NCI-H2227 (cell line): Measurements from ENCODE around the gene ERC2.

Experiments
- DNase-seq: peaks from one replicate; lab custom pipeline; 2025; ENCODE audit not compliant: unreplicated experiment; lab: John Stamatoyannopoulos, UW

The ERC2 gene

GRCh38 chr3:55636300-55637195 is 831.7 kb downstream of the ERC2 start:
- no peak for DNase-seq

DNA sequence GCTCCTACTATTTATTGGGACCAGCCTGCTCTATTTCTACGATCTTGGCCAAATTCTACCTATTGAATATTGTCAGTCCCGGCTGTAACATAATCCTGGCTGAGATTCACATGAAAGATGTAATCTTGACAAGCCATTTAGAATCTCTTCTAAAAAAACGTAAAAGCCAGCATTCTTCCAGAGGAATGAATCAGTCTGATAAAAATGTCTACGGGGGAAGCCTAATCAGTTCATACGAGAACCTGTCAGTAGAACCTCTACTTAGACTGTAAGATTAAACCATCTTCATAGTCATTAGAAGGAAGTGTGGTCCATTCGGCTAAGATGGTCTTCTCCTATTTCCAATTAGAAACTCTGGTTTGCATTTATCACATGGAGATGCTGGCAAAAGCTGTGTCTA is 833.9 kb downstream of the ERC2 start:
- DNase-seq = no peak

DNA sequence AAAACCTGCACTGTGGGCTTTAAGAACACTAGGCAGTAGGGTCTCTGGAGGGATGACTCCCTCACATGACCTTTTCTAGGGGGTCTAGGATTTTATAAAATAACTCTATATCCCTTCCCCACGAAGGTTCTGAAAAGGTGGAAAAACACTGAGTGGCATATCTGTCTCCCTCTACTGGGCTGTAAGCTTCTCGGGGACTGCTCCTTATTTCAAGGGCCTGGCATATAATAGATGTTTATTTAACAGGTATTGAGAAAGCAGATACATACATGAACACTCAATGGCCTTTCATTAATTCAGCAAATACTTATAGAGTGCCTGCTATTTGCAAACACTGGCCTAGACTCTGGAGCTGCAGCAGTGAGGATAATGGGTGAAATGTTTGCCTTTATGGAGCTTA is 834.9 kb downstream of the ERC2 start:
- DNase-seq = no peak

GRCh38 chr3:55631766-55632331 is 836.4 kb downstream of the ERC2 start:
- DNase-seq = no peak

DNA sequence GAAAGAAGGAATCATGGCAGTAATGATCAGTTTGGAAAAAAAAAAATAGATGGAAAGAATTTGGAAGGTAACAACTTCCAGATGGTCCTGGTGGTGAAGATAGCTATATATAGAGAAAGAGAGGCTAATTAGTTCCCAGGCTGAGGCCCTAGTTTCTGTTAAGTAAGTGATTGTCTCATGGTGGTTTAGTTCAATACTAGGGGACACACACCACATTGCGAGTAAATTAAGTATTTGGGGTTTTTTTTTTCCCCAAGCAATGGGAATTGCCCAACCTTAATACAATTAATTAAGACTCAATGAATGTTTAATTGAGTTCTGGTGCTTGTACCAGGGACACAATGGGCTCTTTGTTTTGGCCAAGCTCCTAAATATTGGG is 837.4 kb downstream of the ERC2 start:
- no peak for DNase-seq

GRCh38 chr3:55630280-55630920 is 837.9 kb downstream of the ERC2 start:
- no peak for DNase-seq

DNA sequence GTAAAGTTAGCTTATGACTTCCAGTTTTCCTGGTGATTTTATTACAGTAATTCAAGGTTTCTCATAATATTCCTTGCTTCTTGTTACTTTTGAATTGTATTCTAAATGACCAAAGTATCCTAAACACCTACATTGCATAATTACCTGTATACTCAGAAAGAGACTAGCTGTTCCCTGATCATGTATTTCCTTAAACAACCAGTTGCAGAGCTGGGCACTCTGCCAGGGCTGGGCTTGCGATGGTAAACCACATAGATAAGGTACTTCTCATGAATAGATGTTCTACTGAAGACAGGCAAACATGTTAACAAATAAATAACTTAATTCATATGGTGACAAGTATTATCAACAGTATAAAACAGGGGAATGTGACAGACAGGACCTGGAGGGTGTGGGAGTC is 838.8 kb downstream of the ERC2 start:
- DNase-seq = no peak

DNA sequence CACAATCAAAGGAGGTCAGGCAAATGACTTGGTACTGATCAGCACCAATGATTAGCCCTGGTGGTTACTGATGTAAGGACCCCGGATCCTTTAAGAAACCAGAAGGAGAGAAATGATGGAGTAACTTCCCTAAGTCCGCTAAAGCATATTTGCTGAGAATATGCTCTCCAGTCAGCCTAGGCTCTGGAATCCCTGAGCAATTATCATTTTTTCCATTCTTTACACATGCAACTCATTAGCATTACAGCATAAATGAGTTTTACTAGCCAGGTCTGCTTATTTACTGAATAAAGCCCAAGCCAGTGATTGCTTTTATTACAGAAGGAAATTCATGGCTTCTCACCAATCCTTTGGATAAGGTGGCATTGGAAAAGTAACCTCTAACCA is 842.0 kb downstream of the ERC2 start:
- DNase-seq = no peak

DNA sequence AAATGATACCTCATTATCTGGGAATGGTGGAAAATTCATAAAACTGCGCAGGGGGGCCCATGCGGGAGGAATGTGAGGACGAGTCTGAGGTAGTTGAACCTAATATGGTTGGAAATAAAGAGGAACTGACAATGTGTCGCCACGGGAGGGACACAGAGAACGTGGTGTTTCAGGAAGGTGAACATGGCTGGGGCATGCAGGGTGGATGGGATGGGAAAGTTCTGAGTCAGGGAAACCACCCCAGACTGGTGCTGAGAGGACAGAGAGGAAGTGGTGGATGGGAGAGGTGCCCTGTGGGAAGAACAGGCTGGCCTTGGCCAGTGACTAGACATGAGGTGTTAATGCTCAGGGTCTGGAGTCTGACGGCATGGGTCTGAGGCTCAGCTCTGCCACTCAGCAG is 844.0 kb downstream of the ERC2 start:
- no peak for DNase-seq

DNA sequence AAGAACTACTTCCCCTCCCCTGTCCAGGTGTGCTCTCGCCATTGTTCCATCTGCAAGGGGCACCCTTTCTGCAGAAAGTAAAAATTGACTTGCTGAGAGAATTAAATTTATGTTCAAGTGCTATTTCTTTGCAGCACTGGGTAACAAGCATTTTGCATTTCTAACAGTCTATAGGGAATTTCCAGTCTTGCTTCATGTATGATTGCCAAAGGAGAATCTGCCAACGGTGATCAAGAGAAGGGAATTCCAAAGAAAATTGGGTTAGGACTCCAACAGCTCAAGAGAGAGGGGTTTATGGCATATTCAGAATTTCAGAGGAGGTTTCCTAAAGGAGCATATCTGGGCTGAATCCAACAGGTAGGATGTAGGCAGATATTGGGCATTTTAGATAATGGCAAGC is 844.5 kb downstream of the ERC2 start:
- DNase-seq = no peak

DNA sequence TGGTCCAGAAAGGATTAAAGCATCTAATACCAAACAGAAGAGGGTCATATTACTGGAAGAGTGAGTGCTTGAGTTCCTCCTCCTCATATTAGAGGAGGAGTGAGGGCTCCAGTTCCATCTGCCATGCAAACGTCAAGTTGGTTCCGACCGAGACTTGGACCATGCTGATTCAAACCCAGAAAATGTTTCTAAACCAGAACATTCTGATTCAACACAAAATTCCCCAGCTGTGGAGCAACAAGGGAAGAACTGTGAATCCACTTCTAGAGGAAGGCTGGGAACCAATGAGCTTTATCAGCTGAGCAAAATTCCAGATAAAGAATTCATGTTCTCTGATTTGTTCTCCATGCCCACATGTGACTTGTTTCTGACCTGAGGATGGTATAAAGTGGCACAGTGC is 845.5 kb downstream of the ERC2 start:
- DNase-seq = no peak

DNA sequence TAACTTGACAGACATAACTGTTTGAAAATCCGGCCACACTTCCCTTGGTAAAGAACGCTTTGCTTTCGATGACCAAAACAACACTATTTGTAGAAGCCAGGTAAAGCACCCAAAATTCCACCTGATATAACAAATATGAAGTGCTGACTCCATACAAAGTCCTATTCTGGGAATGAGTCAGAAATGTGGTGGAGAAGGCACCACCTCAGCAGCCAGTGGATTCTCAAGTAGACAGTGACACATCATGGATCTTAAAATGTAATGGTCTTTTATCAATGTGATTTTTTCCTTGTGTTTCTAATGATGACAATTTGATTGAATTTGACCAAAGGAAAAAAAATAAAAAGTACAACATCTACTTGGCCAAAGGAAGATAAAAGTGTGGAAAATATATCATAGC is 846.2 kb downstream of the ERC2 start:
- no peak for DNase-seq

DNA sequence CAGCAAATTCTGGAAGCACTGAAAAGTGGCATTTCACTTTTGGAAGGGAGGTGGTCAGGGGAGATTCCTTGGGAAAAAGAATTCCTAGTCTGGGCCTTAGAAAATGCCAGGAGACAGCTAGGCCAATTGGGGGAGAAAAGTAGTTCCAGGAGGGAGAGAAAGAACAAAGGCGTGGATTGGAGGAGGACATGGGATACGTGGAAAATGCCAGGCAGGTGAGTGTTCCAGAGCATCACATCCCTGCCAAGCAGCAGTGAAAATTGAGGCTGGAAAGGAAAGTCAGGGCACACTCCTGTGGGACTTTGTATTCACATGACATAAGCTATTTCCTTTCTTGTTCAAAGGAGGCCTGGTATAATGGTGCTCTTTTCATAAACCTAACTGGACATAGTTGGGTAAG is 846.6 kb downstream of the ERC2 start:
- no peak for DNase-seq

- no peak for DNase-seq
Observed at GRCh38 chr3:55621026-55621422, 847.2 kb downstream of the ERC2 start.

DNA sequence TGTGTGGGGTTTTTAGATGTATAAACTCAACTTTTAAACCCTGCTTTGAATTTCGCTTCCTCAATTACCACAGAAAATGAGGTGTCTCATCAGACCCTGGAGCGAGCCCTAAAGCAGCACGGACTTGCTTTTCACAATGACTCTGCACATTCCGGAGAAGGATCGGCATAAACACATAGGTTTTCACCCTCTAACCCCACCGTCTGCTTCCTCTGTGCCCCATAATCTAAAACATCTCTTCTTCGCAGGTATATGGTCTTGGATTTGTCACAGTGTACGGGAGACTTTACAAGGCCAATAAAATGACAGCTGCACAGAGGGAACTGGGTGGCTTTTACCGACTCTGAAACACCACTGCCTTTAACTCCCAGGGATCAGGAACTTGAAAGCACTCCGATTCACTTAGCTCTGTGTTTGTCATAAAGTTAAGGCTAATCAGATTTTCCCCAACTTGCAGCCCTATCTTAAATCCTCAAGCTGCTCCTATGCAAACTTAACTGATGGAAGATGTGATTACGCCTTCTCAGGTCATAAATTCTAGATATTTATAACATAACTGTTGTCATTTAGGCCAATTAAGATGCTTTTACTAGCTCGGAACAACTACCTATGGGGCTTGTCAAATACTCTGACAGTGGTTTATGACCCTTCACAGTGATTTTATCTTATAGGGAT is 847.8 kb downstream of the ERC2 start:
- no peak for DNase-seq

- DNase-seq = no peak
Observed at GRCh38 chr3:55619046-55619808, 849.0 kb downstream of the ERC2 start.

GRCh38 chr3:55617385-55617784 is 850.9 kb downstream of the ERC2 start:
- no peak for DNase-seq

DNA sequence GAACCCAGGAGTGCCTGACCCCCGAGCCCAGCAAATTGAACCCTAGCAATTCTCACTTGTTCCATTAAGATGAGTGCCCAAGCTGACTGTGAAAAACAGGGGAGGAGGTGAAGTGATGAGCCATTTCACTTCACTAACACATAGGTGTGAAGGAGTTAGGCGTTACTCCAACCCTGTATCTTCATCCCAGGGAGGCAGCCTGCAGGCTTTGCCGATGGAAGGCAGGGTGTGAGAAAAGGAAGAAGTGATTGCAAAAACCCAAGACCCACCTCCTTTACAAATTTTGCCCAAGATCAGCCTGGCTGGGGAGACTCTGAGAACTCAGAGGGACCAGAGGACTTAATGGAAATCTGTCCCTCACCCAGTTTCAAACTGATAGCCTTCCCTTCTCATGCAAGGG is 851.5 kb downstream of the ERC2 start:
- no peak for DNase-seq

GRCh38 chr3:55615694-55616295 is 852.5 kb downstream of the ERC2 start:
- DNase-seq = no peak

DNA sequence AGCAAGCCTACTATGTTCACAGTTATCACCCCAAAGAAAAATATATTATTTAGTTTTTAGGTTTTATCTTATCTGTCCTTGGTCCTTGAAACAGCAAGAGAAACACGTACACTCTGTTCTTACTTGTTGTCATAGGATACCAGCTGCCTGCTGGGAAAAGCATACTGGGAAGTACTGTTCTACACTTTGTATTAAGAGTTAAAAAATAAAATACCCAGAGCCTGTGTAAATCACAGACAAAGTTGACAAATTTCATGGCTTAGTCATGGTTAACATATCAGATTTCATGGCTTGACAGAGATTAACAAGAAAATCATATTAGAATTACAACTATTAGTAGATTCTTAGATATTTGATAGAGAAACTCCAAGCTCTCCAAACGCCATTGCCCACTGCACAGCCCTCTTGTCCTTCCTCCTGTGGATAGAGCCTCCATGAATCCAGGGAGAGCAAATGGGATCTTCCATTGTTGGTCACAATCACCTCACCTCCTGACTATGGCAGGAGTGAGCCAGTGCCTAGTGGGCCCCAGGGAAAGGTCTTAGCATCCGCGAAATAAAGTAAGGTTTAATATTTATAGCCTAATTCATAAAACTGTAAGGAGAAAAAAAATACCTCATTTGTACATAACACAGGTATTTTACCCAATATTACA is 853.1 kb downstream of the ERC2 start:
- no peak for DNase-seq
